Measurements from ENCODE around the gene CADPS2. TPM values are rescaled to one million over a fixed set of nuclear protein-coding genes. Genes with fewer than 3 reads are reported as not detected.

Gene CADPS2
- total and polyA plus RNA-seq, 10 of the 15 experiments (the other 5 are each of a cell fraction or from before 2014, with no cell fraction given), result 0.05 to 7.5 (median 0.25) TPM

GRCh38 chr7:122303531-122304318 is 582.5 kb downstream of the CADPS2 start (continued):
- TF ChIP-seq EGR1 (IDR thresholded peaks at IDR 0.05; ENCODE audit: borderline replicate concordance in 1 of 2, low read depth in 2 of 2, low read length in 2 of 2), result no peak

GRCh38 chr7:122302761-122303530 is 583.3 kb downstream of the CADPS2 start:
- no TSS peak for BruUV-seq (replicated peaks)
- DNase-seq (ENCODE audit: low read depth, low spot score), result no peak
- H4K20me1 ChIP-seq (ENCODE audit: control insufficient read depth, insufficient read depth), result no peaks in the 10 kb centered on the region
- H3K36me3 ChIP-seq (ENCODE audit: control insufficient read depth in 2 of 2, insufficient read depth in 2 of 2, low read length in 1 of 2), result no peaks in the 10 kb centered on the region
- 11% methylated on average over 15 of the region's 16 CpGs for WGBS (ENCODE audit: insufficient coverage, insufficient replicate concordance, low lambda C conversion rate, missing lambda C conversion rate)
- H3K4me1 ChIP-seq (ENCODE audit: control insufficient read depth, insufficient read depth, low read length), result no peaks in the 10 kb centered on the region
- ChIA-PET POLR2A (no interaction called here), SMC1A (ENCODE audit: uncharacterized antibody, unreplicated experiment) (interaction anchor here (1.0 kb wide), 1 partner anchor 23 kb away, joined by 3 read pairs; no protein-coding TSS in a partner anchor), RAD21 (ENCODE audit: unreplicated experiment) (no interaction called here), CTCF (no interaction called here)
- H3K4me3 ChIP-seq, result no peak overlapping the region
- H3K79me2 ChIP-seq (ENCODE audit: control insufficient read depth, insufficient read depth, low read length), result no peaks in the 10 kb centered on the region
- ATAC-seq, result no peak
- H3K9me3 ChIP-seq (replicated peaks; ENCODE audit: control insufficient read depth, insufficient read depth, low read length), result no peaks in the 10 kb centered on the region; the same call in 2 of the 3 replicates
- H2AFZ ChIP-seq (ENCODE audit: control insufficient read depth, low read depth, low read length), result no peak overlapping the region
- no peak for FAIRE-seq
- in situ Hi-C loops (cut with MboI) (no loop called here), intact Hi-C loops (cut with micrococcal nuclease; ENCODE audit: unreplicated experiment) (no loop called here)
- no peak overlapping the region for H3K4me2 ChIP-seq (ENCODE audit: control insufficient read depth, insufficient read depth)
- H3K27me3 ChIP-seq (replicated peaks in 1 of 2; ENCODE audit: control insufficient read depth in 2 of 2, insufficient read depth in 2 of 2, low read length in 1 of 2), result peaks cover 12 to 16% of the 10 kb centered on the region in 2 experiments
- TF ChIP-seq BACH1 (IDR thresholded peaks at IDR 0.05; ENCODE audit: borderline replicate concordance) (no peak), HDGF (IDR thresholded peaks at IDR 0.05) (no peak), SUZ12 (IDR thresholded peaks at IDR 0.05; ENCODE audit: unreplicated experiment) (no peak), KAT2A (conservative IDR thresholded peaks at IDR 0.05; ENCODE audit: control insufficient read depth, low read depth, low read length) (no peak), JUND (IDR thresholded peaks at IDR 0.05; ENCODE audit: low read depth, low read length) (no peak)
- no peak overlapping the region for H3K27ac ChIP-seq (ENCODE audit: control insufficient read depth, insufficient read depth)
- H3K9ac ChIP-seq (ENCODE audit: control insufficient read depth, insufficient read depth, low read length), result no peak overlapping the region
